PC-9 (cell line): ENCODE results near the gene ITGA2.

Source experiments
- CTCF ChIP-seq: fragments of 200-600 bp; sonication (generic); conservative IDR thresholded peaks from 2 replicates; pipeline ENCODE4 v1.6.1; 2017; ENCODE audit warnings: mixed run types, antibody characterized with exemption, mild to moderate bottlenecking, moderate library complexity
- EZH2 ChIP-seq: fragments of 200-600 bp; sonication (generic); IDR thresholded peaks from 2 replicates; pipeline ENCODE4 v1.8.0; 2017; ENCODE audit warnings: antibody characterized with exemption, low read depth

- TF ChIP-seq CTCF (no peak), EZH2 (no peak)
Measured at GRCh38 chr5:52997424-52997823, 8.3 kb downstream of the ITGA2 start.
